Neuron (in vitro differentiated cells): ENCODE data around the gene NALCN.

Experiments used
- H2AFZ ChIP-seq: one replicate; pipeline ENCODE4 v1.6.1; 2013; ENCODE audit warnings: low read depth, mild to moderate bottlenecking, inconsistent platforms, low read length, moderate library complexity
- H3K27me3 ChIP-seq: one replicate; pipeline ENCODE4 v1.6.1; 2013; ENCODE audit warnings: low read length; ENCODE audit not compliant: insufficient read depth
- H3K36me3 ChIP-seq: one replicate; pipeline ENCODE4 v1.6.1; 2013; ENCODE audit warnings: low read length; ENCODE audit not compliant: insufficient read depth
- H3K4me1 ChIP-seq: one replicate; pipeline ENCODE4 v1.6.1; 2013; ENCODE audit warnings: low read length; ENCODE audit not compliant: insufficient read depth
- H3K4me3 ChIP-seq: 2 replicates; pipeline ENCODE4 v1.5.1; 2013; ENCODE audit warnings: mild to moderate bottlenecking, low read length, moderate library complexity
- H3K9me3 ChIP-seq: one replicate; pipeline ENCODE4 v1.6.1; 2013; ENCODE audit warnings: low read length

NALCN gene

DNA sequence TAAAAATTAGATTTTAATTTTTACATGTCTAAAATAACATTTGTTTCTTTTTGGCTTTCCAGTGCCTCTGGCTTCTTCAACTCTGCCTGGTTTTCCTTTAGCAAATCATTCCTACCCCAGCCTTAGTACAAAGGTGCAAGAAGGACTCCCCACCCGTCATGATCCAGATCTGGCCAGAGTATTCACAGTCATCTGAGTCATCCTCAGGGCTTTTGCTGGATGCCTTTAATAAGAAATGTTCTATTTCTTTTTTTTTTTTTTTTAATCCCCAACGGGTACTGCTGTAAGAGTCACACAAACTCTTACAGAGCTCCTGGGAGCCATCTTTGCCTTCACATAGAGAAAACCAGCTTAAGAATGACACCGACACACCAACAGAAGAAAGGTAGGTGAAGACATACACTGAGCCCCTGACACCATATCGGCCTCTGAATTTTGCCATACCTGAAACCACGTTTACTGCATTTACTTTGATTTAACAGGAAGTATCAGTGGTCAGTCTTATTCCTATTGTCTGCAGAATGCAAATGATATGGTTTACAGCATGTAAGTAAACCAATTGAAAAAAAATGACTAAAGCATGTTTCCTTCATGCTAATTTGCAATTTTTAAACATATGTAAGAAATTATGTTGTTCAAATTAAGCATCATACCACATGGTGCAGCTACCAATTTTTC lies 184.4 kb downstream of the NALCN start:
- Histone ChIP-seq H3K36me3 (no peaks in the 10 kb centered on the region), H3K27me3 (no peaks in the 10 kb centered on the region), H3K4me3 (no peak overlapping the region), H3K4me1 (no peaks in the 10 kb centered on the region), H2AFZ (no peak overlapping the region), H3K9me3 (no peaks in the 10 kb centered on the region)

DNA sequence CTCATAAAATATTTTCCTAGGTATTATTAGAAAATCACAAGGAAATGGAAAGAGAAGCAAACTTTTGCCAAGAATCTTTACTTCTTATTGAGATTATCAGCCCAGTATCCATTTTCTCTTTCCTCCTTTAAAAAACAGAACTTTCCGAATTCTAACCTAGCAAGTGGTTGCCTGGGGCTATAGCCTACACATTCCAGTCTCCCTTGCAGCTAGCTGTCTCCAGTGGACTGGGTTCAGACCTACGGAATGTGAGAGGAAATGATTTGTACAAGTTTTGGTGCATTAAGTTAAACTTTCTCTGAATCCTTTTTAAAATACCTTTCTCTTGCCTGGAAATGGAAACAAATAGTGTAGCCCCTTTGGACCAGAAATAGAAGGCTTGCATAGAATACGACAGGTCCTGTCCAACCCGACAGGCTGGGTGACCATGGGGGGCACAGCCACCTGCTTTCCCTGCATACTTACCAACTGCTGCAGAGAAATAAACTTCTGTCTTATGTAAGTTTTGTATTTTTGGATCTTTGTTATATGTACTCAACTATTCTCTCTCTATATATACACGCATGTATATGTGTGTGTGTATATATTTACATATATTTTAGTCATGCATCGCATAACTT lies 185.9 kb downstream of the NALCN start:
- no peaks in the 10 kb centered on the region for H3K27me3 ChIP-seq
- H2AFZ ChIP-seq: no peak overlapping the region
- no peak overlapping the region for H3K4me3 ChIP-seq
- no peaks in the 10 kb centered on the region for H3K9me3 ChIP-seq
- H3K4me1 ChIP-seq: no peaks in the 10 kb centered on the region
- H3K36me3 ChIP-seq: no peaks in the 10 kb centered on the region

GRCh38 chr13:101219609-101220265 lies 196.6 kb downstream of the NALCN start:
- no peaks in the 10 kb centered on the region for H3K36me3 ChIP-seq
- no peaks in the 10 kb centered on the region for H3K9me3 ChIP-seq
- H3K4me1 ChIP-seq: peaks cover 4% of the 10 kb centered on the region
- H2AFZ ChIP-seq: no peak overlapping the region
- H3K27me3 ChIP-seq: no peaks in the 10 kb centered on the region
- no peak overlapping the region for H3K4me3 ChIP-seq

DNA sequence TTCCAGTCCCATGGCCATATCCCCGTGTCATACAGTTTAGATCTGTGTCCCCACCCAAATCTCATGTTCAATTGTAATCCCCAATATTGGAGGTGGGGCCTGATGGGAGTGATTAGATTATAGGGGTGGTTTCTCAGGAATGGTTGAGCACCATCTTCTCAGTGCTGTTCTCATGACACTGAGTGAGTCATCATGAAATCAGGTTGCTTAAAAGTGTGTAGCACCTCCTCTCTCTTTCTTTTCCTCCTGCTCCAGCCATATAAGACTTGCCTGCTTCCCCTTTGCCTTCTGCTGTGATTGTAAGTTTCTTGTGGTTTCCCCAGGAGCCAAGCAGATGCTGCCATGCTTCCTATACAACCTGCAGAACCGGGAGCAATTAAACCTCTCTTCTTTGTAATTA lies 197.8 kb downstream of the NALCN start:
- Histone ChIP-seq H3K9me3 (no peaks in the 10 kb centered on the region), H2AFZ (no peak overlapping the region)

DNA sequence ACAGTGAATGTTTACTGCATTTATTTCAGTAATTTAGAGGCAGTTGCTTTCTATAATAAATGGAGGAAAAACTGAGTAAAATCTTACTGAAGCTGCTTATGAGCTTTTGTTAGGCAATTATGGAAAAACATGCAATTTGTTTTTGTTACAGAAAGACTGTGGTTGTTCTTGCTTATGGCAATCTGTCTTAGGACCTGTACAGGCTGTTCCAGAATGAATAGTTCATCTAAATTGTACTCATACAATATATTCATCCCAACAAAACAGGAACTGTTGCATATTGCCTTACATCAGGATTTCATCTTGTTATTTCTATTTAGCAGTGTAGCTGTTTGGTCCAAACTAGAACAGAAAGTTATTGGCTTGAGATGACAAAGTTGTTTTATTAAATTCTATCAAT lies 199.2 kb downstream of the NALCN start:
- Histone ChIP-seq H2AFZ (no peak overlapping the region), H3K4me1 (peaks cover 4% of the 10 kb centered on the region), H3K27me3 (no peaks in the 10 kb centered on the region), H3K9me3 (no peaks in the 10 kb centered on the region), H3K36me3 (no peaks in the 10 kb centered on the region), H3K4me3 (no peak overlapping the region)

More for the DNA sequence above, 197.8 kb downstream of the NALCN start:
- Histone ChIP-seq H3K4me1 (peaks cover 4% of the 10 kb centered on the region), H3K27me3 (no peaks in the 10 kb centered on the region), H3K4me3 (no peak overlapping the region), H3K36me3 (no peaks in the 10 kb centered on the region)

DNA sequence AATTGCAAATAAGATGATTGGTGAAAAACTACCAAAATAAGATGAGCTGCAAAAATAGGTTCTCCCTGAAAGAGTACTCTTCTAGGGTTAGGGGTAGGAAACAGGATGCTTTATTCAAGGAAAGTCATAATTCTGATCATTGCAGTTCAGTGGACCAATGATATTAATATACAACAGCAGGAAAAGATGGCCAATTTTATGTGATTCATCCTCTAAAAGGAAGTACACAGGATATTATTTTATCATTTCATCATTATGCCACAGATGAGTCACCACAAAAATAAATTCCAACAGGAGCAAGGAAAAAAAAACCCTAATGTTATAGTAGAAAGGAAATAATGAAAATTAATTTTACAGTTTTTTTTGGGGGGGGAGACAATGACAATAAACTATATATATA lies 205.0 kb downstream of the NALCN start:
- Histone ChIP-seq H2AFZ (no peak overlapping the region), H3K4me3 (no peak overlapping the region), H3K9me3 (no peaks in the 10 kb centered on the region), H3K36me3 (no peaks in the 10 kb centered on the region), H3K4me1 (no peaks in the 10 kb centered on the region), H3K27me3 (no peaks in the 10 kb centered on the region)

- H3K36me3 ChIP-seq: no peaks in the 10 kb centered on the region
- H3K4me3 ChIP-seq: no peak overlapping the region
- H2AFZ ChIP-seq: no peak overlapping the region
- H3K4me1 ChIP-seq: no peaks in the 10 kb centered on the region
- no peaks in the 10 kb centered on the region for H3K9me3 ChIP-seq
- H3K27me3 ChIP-seq: no peaks in the 10 kb centered on the region
These were observed 205.5 kb downstream of the NALCN start for GRCh38 chr13:101210774-101211173.

- no peak overlapping the region for H2AFZ ChIP-seq
- no peaks in the 10 kb centered on the region for H3K36me3 ChIP-seq
- no peaks in the 10 kb centered on the region for H3K9me3 ChIP-seq
- H3K27me3 ChIP-seq: no peaks in the 10 kb centered on the region
- H3K4me3 ChIP-seq: no peak overlapping the region
- no peaks in the 10 kb centered on the region for H3K4me1 ChIP-seq
These were observed 207.0 kb downstream of the NALCN start for GRCh38 chr13:101209206-101209893.

DNA sequence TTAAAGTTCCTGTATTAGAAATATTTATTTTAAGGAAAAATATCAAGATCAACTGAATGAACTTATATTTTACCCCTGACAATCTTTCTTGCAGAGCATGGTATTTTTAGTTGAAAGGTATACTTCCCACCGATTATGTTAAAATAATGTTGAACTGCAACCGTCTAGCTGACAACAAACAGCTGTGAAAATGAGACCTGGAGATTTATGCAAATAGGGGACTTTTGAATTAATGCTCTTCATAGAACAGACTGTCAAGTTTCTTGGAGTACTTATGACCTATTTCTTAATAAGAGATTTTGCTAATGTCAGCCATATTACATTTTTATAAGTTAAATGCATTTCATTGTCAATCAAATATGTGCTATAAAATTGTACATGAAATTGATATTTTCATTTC lies 210.9 kb downstream of the NALCN start:
- H2AFZ ChIP-seq: no peak overlapping the region
- no peaks in the 10 kb centered on the region for H3K27me3 ChIP-seq
- H3K4me1 ChIP-seq: no peaks in the 10 kb centered on the region
- H3K36me3 ChIP-seq: no peaks in the 10 kb centered on the region
- H3K9me3 ChIP-seq: no peaks in the 10 kb centered on the region
- no peak overlapping the region for H3K4me3 ChIP-seq

GRCh38 chr13:101204270-101205020 lies 211.9 kb downstream of the NALCN start:
- Histone ChIP-seq H2AFZ (no peak overlapping the region), H3K4me3 (no peak overlapping the region), H3K27me3 (no peaks in the 10 kb centered on the region), H3K4me1 (no peaks in the 10 kb centered on the region), H3K36me3 (no peaks in the 10 kb centered on the region), H3K9me3 (no peaks in the 10 kb centered on the region)

GRCh38 chr13:101202590-101202989 lies 213.7 kb downstream of the NALCN start:
- Histone ChIP-seq H3K36me3 (no peaks in the 10 kb centered on the region), H3K9me3 (no peaks in the 10 kb centered on the region), H3K27me3 (no peaks in the 10 kb centered on the region)

GRCh38 chr13:101190976-101191375 lies 225.3 kb downstream of the NALCN start:
- H3K36me3 ChIP-seq: no peaks in the 10 kb centered on the region
- H2AFZ ChIP-seq: no peak overlapping the region

More at GRCh38 chr13:101202590-101202989, 213.7 kb downstream of the NALCN start:
- Histone ChIP-seq H3K4me3 (no peak overlapping the region), H3K4me1 (no peaks in the 10 kb centered on the region), H2AFZ (no peak overlapping the region)

More at GRCh38 chr13:101190976-101191375, 225.3 kb downstream of the NALCN start:
- Histone ChIP-seq H3K27me3 (no peaks in the 10 kb centered on the region), H3K4me1 (peaks cover 1% of the 10 kb centered on the region), H3K9me3 (no peaks in the 10 kb centered on the region), H3K4me3 (no peak overlapping the region)
